ENCODE results near the gene SBK2.
"Not testable (repeated sequence)": the region's sequence is repeated elsewhere in the genome, so short reads cannot be mapped to it uniquely, and the experiment has no call there.

Gene SBK2

GRCh38 chr19:55536951-55537740 is at the start of gene SBK2:
Gene SBK2 (minus strand): TSS chr19:55537133. CDS start chr19:55536294, 839 bp downstream.
- DNase-seq = no peak

GRCh38 chr19:55585658-55586339 is 48.9 kb upstream of the SBK2 start:
- DNase-seq = peak; percentile 70

- DNase-seq = no peak
These were observed 47.9 kb upstream of the SBK2 start for GRCh38 chr19:55584871-55585270.

GRCh38 chr19:55583897-55584296 is 47.0 kb upstream of the SBK2 start:
- DNase-seq = not testable (repeated sequence)

GRCh38 chr19:55582284-55582683 is 45.4 kb upstream of the SBK2 start:
- not testable (repeated sequence) for DNase-seq

- no peak for DNase-seq
These were observed 44.9 kb upstream of the SBK2 start for GRCh38 chr19:55581823-55582223.

GRCh38 chr19:55581145-55581822 is 44.4 kb upstream of the SBK2 start:
- DNase-seq = no peak

GRCh38 chr19:55580628-55581144 is 43.8 kb upstream of the SBK2 start, which contains the start of gene ZNF579:
Gene ZNF579 (minus strand): TSS chr19:55580848. CDS start chr19:55579639, 1,209 bp downstream.
- DNase-seq = peak; percentile 83

GRCh38 chr19:55579766-55580621 is 43.1 kb upstream of the SBK2 start:
- no peak for DNase-seq

- DNase-seq = no peak
These were observed 42.1 kb upstream of the SBK2 start for GRCh38 chr19:55578761-55579747.

- DNase-seq = no peak
These were observed 41.3 kb upstream of the SBK2 start for GRCh38 chr19:55578031-55578760.

- DNase-seq = no peak
These were observed 39.8 kb upstream of the SBK2 start for GRCh38 chr19:55576746-55577145.

- DNase-seq = not testable (repeated sequence)
These were observed 37.0 kb upstream of the SBK2 start for GRCh38 chr19:55573929-55574328.

- not testable (repeated sequence) for DNase-seq
These were observed 32.5 kb upstream of the SBK2 start for GRCh38 chr19:55569477-55569876.

- no peak for DNase-seq
These were observed 30.9 kb upstream of the SBK2 start for GRCh38 chr19:55567708-55568328.

GRCh38 chr19:55566823-55567222 is 29.9 kb upstream of the SBK2 start:
- DNase-seq = no peak

- DNase-seq = no peak
These were observed 26.3 kb upstream of the SBK2 start for GRCh38 chr19:55563261-55563690.

GRCh38 chr19:55559684-55560083 is 22.8 kb upstream of the SBK2 start:
- DNase-seq = no peak

- no peak for DNase-seq
These were observed 17.8 kb upstream of the SBK2 start for GRCh38 chr19:55554741-55555152.

- no peak for DNase-seq
These were observed 17.4 kb upstream of the SBK2 start for GRCh38 chr19:55554302-55554701.

Data from activated naive CD4-positive, alpha-beta T cell treated with anti-CD3 and anti-CD28 coated beads, Interleukin-2, amount 50 U/mL, for 16 hours (primary cell).